ENCODE data around the gene PKD2L2. TPM values are rescaled to one million over a fixed set of nuclear protein-coding genes. Genes with fewer than 3 reads are reported as not detected.

PKD2L2 gene
- polyA plus RNA-seq, 1 donor from 2014 or later, result not detected

- Histone ChIP-seq H4K20me1 (ENCODE audit: insufficient read depth) (no peaks in the 10 kb centered on the region), H3K36me3 (ENCODE audit: insufficient read depth, low read length) (no peaks in the 10 kb centered on the region), H3K27me3 (ENCODE audit: insufficient read depth, low read depth, low read length) (no peaks in the 10 kb centered on the region), H3K27ac (ENCODE audit: low read length) (no peak overlapping the region), H3K79me2 (replicated peaks; ENCODE audit: insufficient read depth, low read length) (no peaks in the 10 kb centered on the region), H3K4me2 (ENCODE audit: low read length) (no peak overlapping the region), H3K9me3 (ENCODE audit: low read length) (no peaks in the 10 kb centered on the region), H3K9ac (ENCODE audit: low read length) (no peak overlapping the region), H3K9me2 (ENCODE audit: insufficient read depth, low read length) (no peaks in the 10 kb centered on the region), H3F3A (ENCODE audit: insufficient read depth, low read length, poor library complexity, severe bottlenecking) (no peaks in the 10 kb centered on the region), H2AFZ (ENCODE audit: low read depth, low read length) (no peak overlapping the region), H3K4me3 (ENCODE audit: low read length) (no peak overlapping the region)
- no peak for TF ChIP-seq CTCF (IDR thresholded peaks at IDR 0.05; ENCODE audit: poor library complexity, severe bottlenecking)
- no peak for TF ChIP-seq MXI1 (conservative IDR thresholded peaks at IDR 0.05; ENCODE audit: poor library complexity, severe bottlenecking)
- TF ChIP-seq EP300 (conservative IDR thresholded peaks at IDR 0.05; ENCODE audit: poor library complexity, severe bottlenecking), result no peak
- TF ChIP-seq, protein P1, sequence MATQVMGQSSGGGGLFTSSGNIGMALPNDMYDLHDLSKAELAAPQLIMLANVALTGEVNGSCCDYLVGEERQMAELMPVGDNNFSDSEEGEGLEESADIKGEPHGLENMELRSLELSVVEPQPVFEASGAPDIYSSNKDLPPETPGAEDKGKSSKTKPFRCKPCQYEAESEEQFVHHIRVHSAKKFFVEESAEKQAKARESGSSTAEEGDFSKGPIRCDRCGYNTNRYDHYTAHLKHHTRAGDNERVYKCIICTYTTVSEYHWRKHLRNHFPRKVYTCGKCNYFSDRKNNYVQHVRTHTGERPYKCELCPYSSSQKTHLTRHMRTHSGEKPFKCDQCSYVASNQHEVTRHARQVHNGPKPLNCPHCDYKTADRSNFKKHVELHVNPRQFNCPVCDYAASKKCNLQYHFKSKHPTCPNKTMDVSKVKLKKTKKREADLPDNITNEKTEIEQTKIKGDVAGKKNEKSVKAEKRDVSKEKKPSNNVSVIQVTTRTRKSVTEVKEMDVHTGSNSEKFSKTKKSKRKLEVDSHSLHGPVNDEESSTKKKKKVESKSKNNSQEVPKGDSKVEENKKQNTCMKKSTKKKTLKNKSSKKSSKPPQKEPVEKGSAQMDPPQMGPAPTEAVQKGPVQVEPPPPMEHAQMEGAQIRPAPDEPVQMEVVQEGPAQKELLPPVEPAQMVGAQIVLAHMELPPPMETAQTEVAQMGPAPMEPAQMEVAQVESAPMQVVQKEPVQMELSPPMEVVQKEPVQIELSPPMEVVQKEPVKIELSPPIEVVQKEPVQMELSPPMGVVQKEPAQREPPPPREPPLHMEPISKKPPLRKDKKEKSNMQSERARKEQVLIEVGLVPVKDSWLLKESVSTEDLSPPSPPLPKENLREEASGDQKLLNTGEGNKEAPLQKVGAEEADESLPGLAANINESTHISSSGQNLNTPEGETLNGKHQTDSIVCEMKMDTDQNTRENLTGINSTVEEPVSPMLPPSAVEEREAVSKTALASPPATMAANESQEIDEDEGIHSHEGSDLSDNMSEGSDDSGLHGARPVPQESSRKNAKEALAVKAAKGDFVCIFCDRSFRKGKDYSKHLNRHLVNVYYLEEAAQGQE (IDR thresholded peaks at IDR 0.05; ENCODE audit: borderline replicate concordance), result no peak
- TF ChIP-seq TAF1 (IDR thresholded peaks at IDR 0.05; ENCODE audit: low read depth), result no peak
- TF ChIP-seq EZH2 (IDR thresholded peaks at IDR 0.05; ENCODE audit: borderline replicate concordance, insufficient read depth, low read length, poor library complexity, severe bottlenecking), result no peak
- no peak for TF ChIP-seq RAD21 (conservative IDR thresholded peaks at IDR 0.05)
- no peak for TF ChIP-seq POLR2AphosphoS5 (IDR thresholded peaks at IDR 0.05)
- no peak for TF ChIP-seq SMC3 (conservative IDR thresholded peaks at IDR 0.05; ENCODE audit: poor library complexity)
Measured at GRCh38 chr5:137888466-137888862, 793 bp upstream of the PKD2L2 start.

DNA sequence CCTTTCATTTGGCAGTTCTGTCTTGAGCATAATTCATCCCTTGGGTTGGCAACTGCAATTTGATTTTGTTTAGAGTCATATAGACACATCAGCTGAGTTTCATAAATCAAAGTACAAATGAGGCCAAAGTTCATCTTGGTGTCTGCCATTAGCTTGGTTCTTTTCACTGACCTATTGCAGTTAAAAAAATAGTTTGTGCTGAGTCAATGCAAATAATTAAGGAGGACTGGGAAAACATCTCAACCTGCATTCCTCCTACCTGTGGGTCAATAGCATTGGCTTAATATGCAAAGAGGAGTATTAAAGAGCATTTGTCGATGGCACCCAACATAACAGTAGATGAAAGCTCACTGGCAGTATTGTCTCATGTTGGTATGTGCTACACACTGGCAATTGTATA lies 1.6 kb downstream of the PKD2L2 start:
- Histone ChIP-seq H3K79me2 (replicated peaks; ENCODE audit: insufficient read depth, low read length) (no peaks in the 10 kb centered on the region), H3K9me3 (ENCODE audit: low read length) (no peaks in the 10 kb centered on the region), H3K36me3 (ENCODE audit: insufficient read depth, low read length) (no peaks in the 10 kb centered on the region), H3K4me3 (ENCODE audit: low read length) (no peak overlapping the region), H4K20me1 (ENCODE audit: insufficient read depth) (no peaks in the 10 kb centered on the region), H3K9ac (ENCODE audit: low read length) (no peak overlapping the region), H3K27me3 (ENCODE audit: insufficient read depth, low read depth, low read length) (no peaks in the 10 kb centered on the region), H3K27ac (ENCODE audit: low read length) (no peak overlapping the region), H3K4me2 (ENCODE audit: low read length) (no peak overlapping the region), H2AFZ (ENCODE audit: low read depth, low read length) (no peak overlapping the region), H3F3A (ENCODE audit: insufficient read depth, low read length, poor library complexity, severe bottlenecking) (no peaks in the 10 kb centered on the region), H3K9me2 (ENCODE audit: insufficient read depth, low read length) (no peaks in the 10 kb centered on the region)
- TF ChIP-seq POLR2AphosphoS5 (IDR thresholded peaks at IDR 0.05), result no peak

DNA sequence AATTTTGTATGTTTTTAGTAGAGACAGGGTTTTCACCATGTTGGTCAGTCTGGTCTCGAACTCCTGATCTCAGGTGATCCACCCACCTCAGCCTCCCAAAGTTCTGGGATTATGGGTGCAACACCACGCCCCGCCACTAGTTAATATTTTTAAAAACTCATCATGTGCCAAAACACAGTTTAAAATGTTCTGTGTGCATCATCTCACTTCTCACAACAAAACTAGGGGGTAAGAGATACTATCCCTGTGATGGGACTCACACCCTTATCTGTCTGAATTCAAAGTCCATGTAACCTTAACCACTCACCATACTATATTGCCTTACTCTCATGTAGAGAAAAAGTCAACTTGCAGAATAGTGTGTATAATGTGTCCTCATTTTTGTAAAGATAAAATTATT lies 2.6 kb downstream of the PKD2L2 start:
- Histone ChIP-seq H4K20me1 (ENCODE audit: insufficient read depth) (no peaks in the 10 kb centered on the region), H3F3A (ENCODE audit: insufficient read depth, low read length, poor library complexity, severe bottlenecking) (no peaks in the 10 kb centered on the region), H3K9me3 (ENCODE audit: low read length) (no peaks in the 10 kb centered on the region), H3K9me2 (ENCODE audit: insufficient read depth, low read length) (no peaks in the 10 kb centered on the region), H3K9ac (ENCODE audit: low read length) (no peak overlapping the region), H3K4me3 (ENCODE audit: low read length) (no peak overlapping the region), H3K36me3 (ENCODE audit: insufficient read depth, low read length) (no peaks in the 10 kb centered on the region), H3K27ac (ENCODE audit: low read length) (no peak overlapping the region), H2AFZ (ENCODE audit: low read depth, low read length) (no peak overlapping the region), H3K79me2 (replicated peaks; ENCODE audit: insufficient read depth, low read length) (no peaks in the 10 kb centered on the region), H3K4me2 (ENCODE audit: low read length) (no peak overlapping the region), H3K27me3 (ENCODE audit: insufficient read depth, low read depth, low read length) (no peaks in the 10 kb centered on the region)
- TF ChIP-seq EZH2 (IDR thresholded peaks at IDR 0.05; ENCODE audit: borderline replicate concordance, insufficient read depth, low read length, poor library complexity, severe bottlenecking) (no peak), TAF1 (IDR thresholded peaks at IDR 0.05; ENCODE audit: low read depth) (no peak), CTCF (IDR thresholded peaks at IDR 0.05; ENCODE audit: poor library complexity, severe bottlenecking) (peak; percentile 15), RAD21 (conservative IDR thresholded peaks at IDR 0.05) (no peak), SMC3 (conservative IDR thresholded peaks at IDR 0.05; ENCODE audit: poor library complexity) (no peak), POLR2AphosphoS5 (IDR thresholded peaks at IDR 0.05) (no peak)

Data from neural cell (in vitro differentiated cells).